Left lung (tissue), 10 donors: Measurements from ENCODE around the gene PCMT1. TPM values are rescaled to one million over a fixed set of nuclear protein-coding genes. Genes with fewer than 3 reads are reported as not detected.

Experiments used
- ATAC-seq: fragments of 200-7000 bp; cut with Tn5 transposase; one replicate; pipeline ENCODE4 v1.9.1; 2020; ENCODE audit warnings: moderate library complexity
- DNase-seq, 4 donors: peaks; one replicate each; pipeline ENCODE4 v3.0.0-alpha.2; 2013 to 2020
- H3K27ac ChIP-seq, 2 donors: fragments of 200-600 bp; sonication (generic) in 1 of 2; one replicate each; pipeline versions ENCODE4 v1.5.0 to v1.8.0; 2020 to 2021
- H3K27me3 ChIP-seq, 2 donors: fragments of 200-600 bp; sonication (generic) in 1 of 2; one replicate each; pipeline versions ENCODE4 v1.5.0 to v1.8.0; 2020 to 2021
- H3K36me3 ChIP-seq, 2 donors: fragments of 200-600 bp; sonication (generic) in 1 of 2; one replicate each; pipeline versions ENCODE4 v1.5.0 to v1.8.0; 2020 to 2021
- H3K4me1 ChIP-seq, 2 donors: fragments of 200-600 bp; one replicate each; pipeline ENCODE4 v1.8.0; 2021
- H3K4me3 ChIP-seq, 2 donors: fragments of 200-600 bp; sonication (generic) in 1 of 2; one replicate each; pipeline versions ENCODE4 v1.5.0 to v1.8.0; 2020 to 2021; ENCODE audit warnings: mild to moderate bottlenecking in 1 of 2
- H3K9me3 ChIP-seq, 2 donors: fragments of 200-600 bp; sonication (generic) in 1 of 2; one replicate each; pipeline versions ENCODE4 v1.5.0 to v1.8.0; 2020 to 2021
- intact Hi-C, 2 donors: fragments of 100-400 bp; cut with DNase I; formaldehyde crosslinking; loops; one replicate each; pipeline versions ENCODE4 v1.11.2 to v1.14.2; 2022
- polyA plus RNA-seq, 6 donors: library from polyadenylated mRNA; unstranded; fragments of 120-200 nt; gene quantifications; one replicate each; pipeline ENCODE4 v1.2.1, GENCODE V29; 2013; ENCODE audit not compliant: insufficient read length in 6 of 6
- total RNA-seq, 2 donors: library from RNA; stranded (reverse); fragmentation: NEBNext Ultra II Directional; extraction: Animal tissue kit (Norgen Biotek cat#: 25700); gene quantifications; one replicate each; pipeline ENCODE4 v1.2.1, GENCODE V29; 2021
- TF ChIP-seq, protein P1 (sequence below), 2 donors: fragments of 200-600 bp; sonication (generic) in 1 of 2; IDR thresholded peaks; one replicate each; pipeline versions ENCODE4 v1.5.0 to v1.8.0; 2021; ENCODE audit warnings: antibody characterized with exemption in 2 of 2
- donor health status: DM: no; HTN: yes; CAD: no.
- donor health status: DM: no; HTN: no; CAD: no.

PCMT1 gene
- total and polyA plus RNA-seq, 8 donors: 61.8 to 87.4 (median 80.3) TPM

DNA sequence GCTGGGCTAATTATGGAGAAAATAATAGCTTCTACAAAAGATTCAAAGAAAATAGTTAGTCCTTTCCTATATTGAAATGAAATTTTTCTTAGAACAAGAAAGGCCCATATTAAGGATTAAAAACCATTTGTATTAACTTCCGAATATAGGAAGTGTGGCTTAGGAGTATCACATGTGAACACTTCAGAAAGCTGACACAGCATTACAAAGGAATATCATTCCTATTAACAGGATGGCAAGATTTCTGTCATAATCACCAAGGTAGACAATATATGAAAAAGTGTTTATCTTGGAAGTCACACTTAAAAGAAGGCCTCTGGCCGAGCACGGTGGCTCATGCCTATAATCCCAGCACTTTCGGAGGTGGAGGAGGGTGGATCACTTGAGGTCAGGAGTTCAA is 26.3 kb upstream of the PCMT1 start:
- intact Hi-C loops: no loop called here
- H3K4me1 ChIP-seq: peaks cover 0 to 22% of the 10 kb centered on the region in 2 donors
- TF ChIP-seq, protein P1, sequence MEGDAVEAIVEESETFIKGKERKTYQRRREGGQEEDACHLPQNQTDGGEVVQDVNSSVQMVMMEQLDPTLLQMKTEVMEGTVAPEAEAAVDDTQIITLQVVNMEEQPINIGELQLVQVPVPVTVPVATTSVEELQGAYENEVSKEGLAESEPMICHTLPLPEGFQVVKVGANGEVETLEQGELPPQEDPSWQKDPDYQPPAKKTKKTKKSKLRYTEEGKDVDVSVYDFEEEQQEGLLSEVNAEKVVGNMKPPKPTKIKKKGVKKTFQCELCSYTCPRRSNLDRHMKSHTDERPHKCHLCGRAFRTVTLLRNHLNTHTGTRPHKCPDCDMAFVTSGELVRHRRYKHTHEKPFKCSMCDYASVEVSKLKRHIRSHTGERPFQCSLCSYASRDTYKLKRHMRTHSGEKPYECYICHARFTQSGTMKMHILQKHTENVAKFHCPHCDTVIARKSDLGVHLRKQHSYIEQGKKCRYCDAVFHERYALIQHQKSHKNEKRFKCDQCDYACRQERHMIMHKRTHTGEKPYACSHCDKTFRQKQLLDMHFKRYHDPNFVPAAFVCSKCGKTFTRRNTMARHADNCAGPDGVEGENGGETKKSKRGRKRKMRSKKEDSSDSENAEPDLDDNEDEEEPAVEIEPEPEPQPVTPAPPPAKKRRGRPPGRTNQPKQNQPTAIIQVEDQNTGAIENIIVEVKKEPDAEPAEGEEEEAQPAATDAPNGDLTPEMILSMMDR (IDR thresholded peaks at IDR 0.05): no peak
- peaks cover 0 to 29% of the 10 kb centered on the region in 2 donors for H3K36me3 ChIP-seq
- H3K27ac ChIP-seq: no peak overlapping the region
- no peaks in the 10 kb centered on the region for H3K9me3 ChIP-seq
- no peak for DNase-seq
- H3K27me3 ChIP-seq: no peaks in the 10 kb centered on the region
- no peak overlapping the region for H3K4me3 ChIP-seq
- no peak for ATAC-seq

DNA sequence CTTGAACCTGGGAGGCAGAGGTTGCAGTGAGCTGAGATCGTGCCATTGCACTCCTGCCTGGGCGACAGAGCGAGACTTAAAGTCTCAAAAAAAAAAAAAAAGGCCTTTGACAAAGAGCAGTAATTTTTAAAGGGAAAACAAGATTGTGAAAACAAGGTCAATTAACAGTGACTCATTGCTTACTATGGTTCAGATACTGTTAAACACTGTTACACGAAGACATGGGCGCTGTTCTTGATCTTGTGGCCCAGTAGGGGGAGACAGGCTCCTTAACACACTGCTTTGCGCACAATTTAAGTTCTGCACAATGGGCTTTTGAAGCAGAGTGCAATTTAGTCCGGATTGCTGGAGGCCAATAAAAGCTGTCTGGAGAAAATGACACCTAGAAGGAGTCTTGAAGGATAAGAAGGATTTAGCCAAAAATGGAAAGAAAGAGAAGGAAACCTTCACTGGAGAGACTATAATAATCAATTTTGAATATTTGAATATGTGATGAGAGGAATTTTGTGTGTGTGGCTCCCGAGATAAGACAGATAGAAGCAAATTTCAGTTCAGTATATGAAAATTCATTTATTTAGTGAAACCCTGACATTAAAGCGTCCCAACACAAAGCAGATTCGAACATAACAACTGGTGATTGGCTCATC is 25.6 kb upstream of the PCMT1 start:
- Histone ChIP-seq H3K9me3 (no peaks in the 10 kb centered on the region), H3K4me3 (no peak overlapping the region), H3K4me1 (peaks cover 0 to 24% of the 10 kb centered on the region in 2 donors), H3K27ac (no peak overlapping the region), H3K36me3 (peaks cover 0 to 35% of the 10 kb centered on the region in 2 donors), H3K27me3 (no peaks in the 10 kb centered on the region)
- ATAC-seq: peak; percentile 96
- TF ChIP-seq, protein P1 (IDR thresholded peaks at IDR 0.05): peak; percentile 49 to 67
- peak in 1 of 4 donors; percentile 40 for DNase-seq
- intact Hi-C loops: no loop called here

DNA sequence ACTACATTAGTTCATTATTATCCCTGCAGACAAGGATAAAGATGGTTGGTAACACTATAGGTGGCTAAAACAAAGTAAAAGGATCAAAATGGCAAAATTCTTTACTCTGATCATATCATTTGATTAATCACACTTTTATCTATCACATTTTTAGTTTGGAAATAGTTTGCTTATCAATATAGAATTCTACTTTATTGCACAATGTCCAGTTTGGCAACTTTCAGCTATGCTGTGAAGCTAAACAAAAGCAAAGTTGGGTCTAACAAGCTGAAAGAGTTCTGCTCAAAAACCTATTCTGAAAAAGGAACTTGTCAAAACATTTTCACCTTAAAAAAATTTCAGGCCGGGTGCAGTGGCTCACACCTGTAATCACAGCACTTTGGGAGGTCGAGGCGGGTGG is 23.8 kb upstream of the PCMT1 start:
- Histone ChIP-seq H3K27me3 (no peaks in the 10 kb centered on the region), H3K9me3 (no peaks in the 10 kb centered on the region), H3K36me3 (peaks cover 0 to 54% of the 10 kb centered on the region in 2 donors), H3K27ac (no peak overlapping the region), H3K4me3 (no peak overlapping the region), H3K4me1 (peaks cover 0 to 39% of the 10 kb centered on the region in 2 donors)
- ATAC-seq (no peak), DNase-seq (no peak)
- TF ChIP-seq, protein P1 (IDR thresholded peaks at IDR 0.05): no peak
- intact Hi-C loops: no loop called here

DNA sequence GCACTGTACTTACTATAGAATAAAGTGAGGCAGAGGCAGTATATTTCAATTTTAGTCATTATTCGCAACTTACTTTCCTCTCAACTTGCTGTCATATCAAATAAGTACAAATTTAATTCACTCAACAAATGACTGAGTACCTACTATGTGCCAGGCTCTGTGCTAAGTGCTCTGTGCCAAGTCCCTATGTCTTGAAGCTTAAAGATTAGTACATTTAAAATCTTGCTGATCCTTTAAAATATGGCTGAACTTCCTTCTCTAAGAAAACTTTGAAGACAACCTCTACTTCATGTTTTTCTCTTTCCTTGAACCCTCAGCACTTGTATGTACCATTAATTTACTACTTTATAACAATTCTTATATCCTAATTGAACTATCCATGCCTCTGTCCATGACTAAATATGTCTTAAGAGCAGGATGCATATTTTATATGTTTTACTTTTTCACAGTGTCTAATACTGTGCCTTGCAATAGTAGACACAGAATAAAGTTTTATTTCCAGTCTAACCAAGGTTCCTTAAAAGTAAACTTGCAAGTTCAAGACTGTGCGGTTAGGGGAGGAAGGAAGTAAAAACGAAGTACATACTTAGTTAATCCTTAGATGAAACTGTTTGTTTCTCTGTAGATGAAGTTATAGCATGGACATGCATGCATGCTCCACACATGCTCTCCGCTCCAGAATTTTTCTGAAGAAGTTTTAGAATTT is 21.6 kb upstream of the PCMT1 start:
- ATAC-seq: peak; percentile 32
- peaks cover 0 to 73% of the 10 kb centered on the region in 2 donors for H3K36me3 ChIP-seq
- peak overlapping the region; percentile 20 to 88 for H3K27ac ChIP-seq

More for the DNA sequence above, 21.6 kb upstream of the PCMT1 start:
- no peak overlapping the region for H3K4me3 ChIP-seq
- H3K4me1 ChIP-seq: peaks cover 0 to 39% of the 10 kb centered on the region in 2 donors
- H3K9me3 ChIP-seq: no peaks in the 10 kb centered on the region
- H3K27me3 ChIP-seq: no peaks in the 10 kb centered on the region
- intact Hi-C loops: no loop called here
- TF ChIP-seq, protein P1 (IDR thresholded peaks at IDR 0.05): no peak
- no peak for DNase-seq
